HepG2 (cell line): ENCODE data around the gene PIK3R4. TPM values are rescaled to one million over a fixed set of nuclear protein-coding genes. Genes with fewer than 3 reads are reported as not detected.

ENCODE experiments used
- AKNA ChIP-seq: sonication (generic); formaldehyde crosslinking; IDR thresholded peaks from 2 replicates; pipeline ENCODE4 v1.4.0; 2020; ENCODE audit warnings: missing genetic modification reagents, borderline replicate concordance
- DRAP1 ChIP-seq: IDR thresholded peaks from 2 replicates; pipeline ENCODE4 v1.6.1; 2016; ENCODE audit warnings: missing genetic modification reagents, missing compliant biosample characterization
- IKZF5 ChIP-seq: IDR thresholded peaks from 2 replicates; pipeline ENCODE4 v1.6.1; 2018; ENCODE audit warnings: missing genetic modification reagents, mild to moderate bottlenecking, missing compliant biosample characterization
- MLXIP ChIP-seq: sonication (generic); formaldehyde crosslinking; IDR thresholded peaks from 2 replicates; pipeline ENCODE4 v1.9.0; 2021; ENCODE audit warnings: missing genetic modification reagents, borderline replicate concordance
- PCBP2 ChIP-seq: fragments of 200-400 bp; formaldehyde crosslinking; optimal IDR thresholded peaks from 2 replicates; pipeline ENCODE3; 2018; ENCODE audit warnings: low read length, low read depth; ENCODE audit not compliant: poor library complexity, severe bottlenecking
- SKI ChIP-seq: fragments of 450-650 bp; IDR thresholded peaks from one replicate; pipeline ENCODE4 v1.6.1; 2018; ENCODE audit warnings: mild to moderate bottlenecking; ENCODE audit not compliant: partially characterized antibody
- ZBTB26 ChIP-seq: IDR thresholded peaks from 2 replicates; pipeline ENCODE4 v1.6.1; 2016; ENCODE audit warnings: missing compliant biosample characterization, missing genetic modification reagents, borderline replicate concordance
- ZNF256 ChIP-seq: sonication (generic); formaldehyde crosslinking; conservative IDR thresholded peaks from 2 replicates; pipeline ENCODE4 v1.4.0; 2020; ENCODE audit warnings: missing genetic modification reagents
- ZNF781 ChIP-seq: sonication (generic); formaldehyde crosslinking; IDR thresholded peaks from 2 replicates; pipeline ENCODE4 v1.5.1; 2020; ENCODE audit warnings: borderline replicate concordance, mild to moderate bottlenecking, missing genetic modification reagents; ENCODE audit errors: not compliant biosample characterization
- polyA plus RNA-seq, 8 experiments: library from polyadenylated mRNA; depleted of rRNA in 3 of 8; stranded (reverse) in 7 of 8; unstranded in 1 of 8; fragments of >200 nt; fragmentation: Illumina TruSeq in 4 of 8; extraction: Trizol in 4 of 8; gene quantifications; 2 replicates each; pipeline versions ENCODE4 v1.2.1 to v1.2.3, GENCODE V29; 2011 to 2016; ENCODE audit warnings: low read depth in 4 of 8, missing spikeins in 1 of 8, mixed read lengths in 1 of 8; ENCODE audit not compliant: insufficient read depth in 1 of 8
- total RNA-seq, 5 experiments: library from RNA; depleted of rRNA; stranded (reverse); fragments of >200 nt; fragmentation: Illumina TruSeq; extraction: Trizol; gene quantifications; 2 replicates each; pipeline ENCODE4 v1.2.3, GENCODE V29; 2016; ENCODE audit warnings: low read depth in 1 of 5

PIK3R4 gene
- total and polyA plus RNA-seq, 2 of the 13 experiments (the other 11 are each of a cell fraction or from before 2014, with no cell fraction given), result 22.4 to 26.0 TPM

GRCh38 chr3:130795396-130795795, 48.8 kb upstream of the PIK3R4 start (continued):
- TF ChIP-seq AKNA (CRISPR knock-in tag) (no peak), MLXIP (CRISPR knock-in tag) (no peak), SKI (no peak), IKZF5 (no peak), ZNF781 (CRISPR knock-in tag) (no peak), DRAP1 (CRISPR knock-in tag) (no peak), ZNF256 (CRISPR knock-in tag) (no peak), ZBTB26 (CRISPR knock-in tag) (no peak), PCBP2 (no peak)
